Fibroblast of skin of back (primary cell): Measurements from ENCODE around the gene KLHL10.

Experiments
- DNase-seq: peaks from one replicate; pipeline ENCODE4 v3.0.0-alpha.2; 2013

KLHL10 gene

GRCh38 chr17:41895617-41896016 lies 58.0 kb downstream of the KLHL10 start:
- DNase-seq: no peak

GRCh38 chr17:41896726-41897125 lies 59.1 kb downstream of the KLHL10 start:
- DNase-seq: no peak
